Activated T-helper 2 cell treated with anti-CD3 and anti-CD28 coated beads, Interferon-gamma antibody, Interleukin-2, Interleukin-4, amounts not matched to agents 10 μg/mL and 5 μg/mL and 100 μg/mL, durations not matched to agents 14 hours and 24 hours and 36 hours (primary cell): ENCODE results near the gene OXLD1. TPM values are rescaled to one million over a fixed set of nuclear protein-coding genes. Genes with fewer than 3 reads are reported as not detected.
A peak's percentile ranks its signal among the peaks of the same experiment; 100 is the strongest.

Experiments
- DNase-seq: peaks from one replicate; pipeline ENCODE4 v3.0.0; 2021; ENCODE audit warnings: low spot score
- H3K27ac Mint-ChIP-seq: one replicate; pipeline ENCODE4 v1.8.0; 2021; ENCODE audit warnings: mixed read lengths
- H3K27me3 Mint-ChIP-seq: one replicate; pipeline ENCODE4 v1.8.0; 2021; ENCODE audit warnings: low read depth, mixed read lengths
- H3K36me3 Mint-ChIP-seq: one replicate; pipeline ENCODE4 v1.8.0; 2021; ENCODE audit warnings: low read depth, mixed read lengths
- H3K4me1 Mint-ChIP-seq: one replicate; pipeline ENCODE4 v1.8.0; 2021; ENCODE audit warnings: low read depth, mixed read lengths
- H3K4me3 Mint-ChIP-seq: one replicate; pipeline ENCODE4 v1.8.0; 2021; ENCODE audit warnings: low read depth, mild to moderate bottlenecking, moderate library complexity, mixed read lengths
- H3K9me3 Mint-ChIP-seq: one replicate; pipeline ENCODE4 v1.8.0; 2021; ENCODE audit warnings: mixed read lengths
- intact Hi-C: fragments of 100-400 bp; cut with micrococcal nuclease; formaldehyde crosslinking; loops from one replicate; pipeline ENCODE4 v1.15.1; 2023
- total RNA-seq: library from RNA; stranded (reverse); gene quantifications from 2 replicates; pipeline ENCODE4 v1.2.3, GENCODE V29; 2022

The OXLD1 gene
- total RNA-seq, result 51.3 and 52.7 TPM in 2 replicates

GRCh38 chr17:81666342-81667191 is at the start of gene OXLD1, which contains the start of gene CCDC137:
TSS of gene OXLD1 (minus strand) at chr17:81666605. CDS start at chr17:81666577, 28 bp downstream.
TSS of gene CCDC137 (plus strand) at chr17:81666737. CDS start at chr17:81666767, 30 bp downstream.
- H3K4me3 Mint-ChIP-seq, result peak within 1 kb of the TSS; percentile 94
- peak; percentile 91 for DNase-seq
- H3K9me3 Mint-ChIP-seq, result no peaks in the 10 kb centered on the region
- H3K27ac Mint-ChIP-seq, result peak within 1 kb of the TSS; percentile 95
- H3K27me3 Mint-ChIP-seq, result no peaks in the 10 kb centered on the region
- intact Hi-C loops, result loop anchor here (2.0 to 5.0 kb wide), 2 partner anchors 30 to 36 kb away; partner anchors contain the start of genes MRPL12, NPLOC4 and TSPAN10
- peaks cover 29% of the 10 kb centered on the region for H3K4me1 Mint-ChIP-seq
- H3K36me3 Mint-ChIP-seq, result peaks cover 57% of the 10 kb centered on the region

- no peaks in the 10 kb centered on the region for H3K27me3 Mint-ChIP-seq
- no peaks in the 10 kb centered on the region for H3K9me3 Mint-ChIP-seq
- DNase-seq, result no peak
- H3K4me3 Mint-ChIP-seq, result no peak overlapping the region
- peaks cover 11% of the 10 kb centered on the region for H3K4me1 Mint-ChIP-seq
- H3K36me3 Mint-ChIP-seq, result peaks cover 4% of the 10 kb centered on the region
- no peak overlapping the region for H3K27ac Mint-ChIP-seq
- intact Hi-C loops, result no loop called here
Observed at GRCh38 chr17:81715107-81715871, 48.9 kb upstream of the OXLD1 start.

- peaks cover 11% of the 10 kb centered on the region for H3K4me1 Mint-ChIP-seq
- H3K36me3 Mint-ChIP-seq, result peaks cover 9% of the 10 kb centered on the region
- no peaks in the 10 kb centered on the region for H3K9me3 Mint-ChIP-seq
- no peaks in the 10 kb centered on the region for H3K27me3 Mint-ChIP-seq
- H3K4me3 Mint-ChIP-seq, result peak overlapping the region; percentile 26
- no peak overlapping the region for H3K27ac Mint-ChIP-seq
- intact Hi-C loops, result no loop called here
- no peak for DNase-seq
Observed at GRCh38 chr17:81714412-81715106, 48.2 kb upstream of the OXLD1 start.

- H3K4me3 Mint-ChIP-seq, result peak overlapping the region; percentile 95
- H3K9me3 Mint-ChIP-seq, result no peaks in the 10 kb centered on the region
- no peaks in the 10 kb centered on the region for H3K27me3 Mint-ChIP-seq
- intact Hi-C loops, result no loop called here
- peaks cover 11% of the 10 kb centered on the region for H3K4me1 Mint-ChIP-seq
- H3K36me3 Mint-ChIP-seq, result peaks cover 9% of the 10 kb centered on the region
- DNase-seq, result no peak
- no peak overlapping the region for H3K27ac Mint-ChIP-seq
Observed at GRCh38 chr17:81713556-81714411, 47.4 kb upstream of the OXLD1 start.

GRCh38 chr17:81713004-81713555 is 46.7 kb upstream of the OXLD1 start:
- DNase-seq, result no peak
- Mint-ChIP-seq H3K4me3 (peak overlapping the region; percentile 95), H3K36me3 (peaks cover 10% of the 10 kb centered on the region), H3K4me1 (peaks cover 11% of the 10 kb centered on the region), H3K27ac (peak overlapping the region; percentile 86), H3K27me3 (no peaks in the 10 kb centered on the region), H3K9me3 (no peaks in the 10 kb centered on the region)
- intact Hi-C loops, result no loop called here

GRCh38 chr17:81712468-81713003 is 46.1 kb upstream of the OXLD1 start:
- H3K27ac Mint-ChIP-seq, result peak overlapping the region; percentile 86
- peaks cover 11% of the 10 kb centered on the region for H3K4me1 Mint-ChIP-seq
- peak overlapping the region; percentile 95 for H3K4me3 Mint-ChIP-seq
- H3K36me3 Mint-ChIP-seq, result peaks cover 14% of the 10 kb centered on the region
- intact Hi-C loops, result loop anchor here (1.0 kb wide), 1 partner anchor 9 kb away; the partner anchor contains the start of gene MRPL12
- H3K27me3 Mint-ChIP-seq, result no peaks in the 10 kb centered on the region
- no peak for DNase-seq
- no peaks in the 10 kb centered on the region for H3K9me3 Mint-ChIP-seq

GRCh38 chr17:81711814-81712467 is 45.5 kb upstream of the OXLD1 start, which contains the start of gene SLC25A10:
TSS of gene SLC25A10 (plus strand) at chr17:81712284. CDS start at chr17:81712427, 143 bp downstream.
- Mint-ChIP-seq H3K27me3 (no peaks in the 10 kb centered on the region), H3K36me3 (peaks cover 17% of the 10 kb centered on the region), H3K27ac (peak within 1 kb of the TSS; percentile 86), H3K4me3 (peak within 1 kb of the TSS; percentile 95), H3K9me3 (no peaks in the 10 kb centered on the region), H3K4me1 (peaks cover 11% of the 10 kb centered on the region)
- peak; percentile 79 for DNase-seq
- intact Hi-C loops, result loop anchor here (1.0 kb wide), 1 partner anchor 9 kb away; the partner anchor contains the start of gene MRPL12

GRCh38 chr17:81710514-81711308 is 44.3 kb upstream of the OXLD1 start:
- H3K36me3 Mint-ChIP-seq, result peaks cover 29% of the 10 kb centered on the region
- H3K4me3 Mint-ChIP-seq, result peak overlapping the region; percentile 75
- peak overlapping the region; percentile 59 for H3K27ac Mint-ChIP-seq
- H3K9me3 Mint-ChIP-seq, result no peaks in the 10 kb centered on the region
- intact Hi-C loops, result no loop called here
- no peak for DNase-seq
- H3K27me3 Mint-ChIP-seq, result no peaks in the 10 kb centered on the region
- H3K4me1 Mint-ChIP-seq, result peaks cover 11% of the 10 kb centered on the region

GRCh38 chr17:81708739-81709185 is 42.4 kb upstream of the OXLD1 start:
- H3K9me3 Mint-ChIP-seq, result no peaks in the 10 kb centered on the region
- no peak overlapping the region for H3K4me3 Mint-ChIP-seq
- peaks cover 47% of the 10 kb centered on the region for H3K36me3 Mint-ChIP-seq
- intact Hi-C loops, result no loop called here
- peaks cover 13% of the 10 kb centered on the region for H3K4me1 Mint-ChIP-seq
- no peaks in the 10 kb centered on the region for H3K27me3 Mint-ChIP-seq
- no peak for DNase-seq
- no peak overlapping the region for H3K27ac Mint-ChIP-seq
